GM19395 (cell line): ENCODE data around the gene PDZRN4.

Source experiments
- ATAC-seq: cut with Tn5 transposase; IDR thresholded peaks from one replicate; pipeline ENCODE4 v1.9.1; 2021; ENCODE audit warnings: mild to moderate bottlenecking, moderate library complexity; ENCODE audit not compliant: unreplicated experiment

PDZRN4 gene

GRCh38 chr12:41496009-41496408 is 307.9 kb downstream of the PDZRN4 start:
- no peak for ATAC-seq

- ATAC-seq = no peak
Measured at GRCh38 chr12:41497409-41497808, 309.3 kb downstream of the PDZRN4 start.

DNA sequence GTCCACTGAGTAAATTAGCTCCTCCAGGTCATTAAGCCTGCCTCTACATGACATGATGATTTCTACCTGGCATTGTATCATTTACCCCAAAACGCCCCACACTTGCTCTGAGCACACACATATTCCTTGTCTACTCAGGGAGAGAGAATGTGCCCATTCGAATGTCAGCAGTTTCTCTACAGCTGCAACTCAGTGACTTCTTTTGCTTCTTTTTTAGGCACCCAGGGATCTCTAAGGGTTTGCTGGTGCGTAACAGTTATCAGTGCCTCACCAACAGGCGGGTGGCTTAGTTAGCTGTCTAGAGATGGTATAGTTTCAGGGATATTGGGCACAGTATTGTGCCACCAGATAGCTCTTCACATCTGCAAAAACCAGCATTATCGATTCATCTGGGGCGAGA is 316.9 kb downstream of the PDZRN4 start:
- ATAC-seq = no peak

DNA sequence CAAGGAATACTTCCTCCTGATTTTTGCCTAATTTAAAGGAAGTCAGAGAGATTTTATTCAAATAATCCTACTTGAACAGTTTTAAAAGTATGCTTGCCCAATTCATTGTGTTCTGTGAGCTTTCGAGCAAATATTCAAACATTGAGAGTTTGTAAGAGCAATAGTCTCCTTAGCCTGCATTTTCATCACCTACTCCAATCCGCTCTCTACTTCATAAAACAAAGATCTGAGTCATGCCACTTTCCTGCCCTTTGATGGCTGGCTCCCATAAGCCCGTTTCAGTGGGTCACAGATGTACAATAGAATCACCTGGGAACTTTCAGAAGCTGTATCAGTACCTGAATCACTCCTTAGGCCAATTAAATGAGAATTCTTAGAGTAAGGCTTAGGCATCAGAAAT is 319.2 kb downstream of the PDZRN4 start:
- no peak for ATAC-seq

DNA sequence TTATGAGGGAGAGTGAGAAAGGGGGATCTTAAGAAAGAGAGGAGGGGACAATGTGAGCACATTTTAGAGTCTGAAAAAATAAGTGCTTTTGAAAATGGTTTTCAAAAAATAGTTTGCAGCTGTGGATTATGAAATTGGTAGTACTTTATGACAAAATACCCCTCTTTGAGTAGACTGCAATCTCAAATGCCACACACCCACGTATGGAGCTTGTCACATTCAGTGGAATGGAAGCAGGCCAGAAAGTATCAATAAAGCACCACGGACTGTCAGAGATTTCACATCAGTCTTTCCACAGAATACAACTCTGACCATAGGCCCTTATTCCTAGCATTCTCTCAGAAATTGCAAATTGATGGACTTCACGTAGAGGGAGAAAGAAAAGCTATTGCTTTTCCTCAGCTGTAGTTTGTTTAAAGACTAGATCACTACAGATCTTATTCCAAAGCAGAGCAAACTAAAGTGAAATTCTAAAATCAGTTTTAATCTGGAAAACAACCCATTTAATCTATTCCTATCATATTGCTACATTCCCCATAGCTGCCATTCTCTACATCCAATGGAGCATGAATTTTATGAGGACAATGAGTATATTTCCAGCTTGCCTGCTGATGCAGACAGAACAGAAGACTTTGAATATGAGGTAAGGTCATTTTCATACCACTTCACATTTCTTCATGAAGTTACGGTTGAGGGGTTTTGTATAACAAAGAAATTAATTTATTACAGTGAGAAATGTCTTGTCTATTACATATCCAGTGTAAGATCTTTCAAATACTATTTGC is 321.3 kb downstream of the PDZRN4 start:
- no peak for ATAC-seq

- no peak for ATAC-seq
Measured at GRCh38 chr12:41510470-41510869, 322.4 kb downstream of the PDZRN4 start.

DNA sequence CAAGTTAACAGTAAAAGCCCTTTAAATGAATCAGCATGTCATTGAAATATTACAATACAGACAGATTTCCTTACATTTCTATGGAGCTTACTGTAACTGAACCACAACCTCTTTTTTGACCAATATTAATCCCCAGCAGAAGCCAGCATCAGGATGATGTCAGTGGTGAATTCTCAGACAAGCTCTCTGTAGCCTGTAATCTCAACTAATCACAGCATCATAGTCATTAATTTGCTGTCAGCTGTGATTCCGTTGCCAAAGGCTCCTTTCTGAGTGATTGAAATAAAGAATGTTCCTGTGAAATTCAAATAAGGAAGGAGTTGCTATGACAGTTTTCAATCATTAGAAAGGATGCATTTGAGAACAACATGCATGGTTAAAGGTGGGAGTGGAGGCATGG is 323.1 kb downstream of the PDZRN4 start:
- no peak for ATAC-seq

GRCh38 chr12:41512497-41512896 is 324.4 kb downstream of the PDZRN4 start:
- ATAC-seq = no peak

DNA sequence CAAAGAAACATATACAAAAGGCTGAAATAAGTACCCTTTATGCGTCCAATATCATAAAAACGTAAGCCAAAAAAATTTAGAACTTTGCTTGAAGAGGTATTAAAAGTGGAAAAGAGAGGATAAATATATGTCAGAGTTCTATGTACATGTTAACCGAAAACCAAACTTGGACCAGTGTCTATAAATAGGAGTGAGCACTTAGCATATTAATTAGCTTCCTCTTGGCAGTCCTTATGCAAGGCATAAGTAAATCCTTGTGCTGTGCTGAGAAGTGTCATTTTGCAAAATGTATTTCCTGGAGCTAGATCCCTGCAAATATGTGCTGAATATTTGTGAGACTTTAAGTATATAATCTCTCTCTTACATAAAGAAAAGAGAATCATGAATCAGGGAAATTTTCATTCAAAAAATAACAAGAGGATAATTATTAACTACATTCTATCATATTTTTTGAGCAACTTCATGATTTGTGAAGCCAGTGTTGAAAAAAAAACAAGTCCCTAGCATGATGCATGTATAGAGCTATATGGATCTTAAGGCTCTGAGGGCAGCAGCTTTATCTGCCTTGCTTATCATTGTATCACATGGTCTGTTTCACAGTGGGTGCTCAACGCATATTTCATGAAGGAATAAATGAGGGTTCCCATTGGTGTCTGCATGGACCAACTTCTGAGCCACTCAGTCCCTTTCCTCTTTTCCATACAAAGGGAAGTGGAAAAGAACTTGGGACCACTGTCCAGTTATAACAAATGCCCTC is 326.1 kb downstream of the PDZRN4 start:
- no peak for ATAC-seq

GRCh38 chr12:41514907-41515306 is 326.8 kb downstream of the PDZRN4 start:
- ATAC-seq = no peak

DNA sequence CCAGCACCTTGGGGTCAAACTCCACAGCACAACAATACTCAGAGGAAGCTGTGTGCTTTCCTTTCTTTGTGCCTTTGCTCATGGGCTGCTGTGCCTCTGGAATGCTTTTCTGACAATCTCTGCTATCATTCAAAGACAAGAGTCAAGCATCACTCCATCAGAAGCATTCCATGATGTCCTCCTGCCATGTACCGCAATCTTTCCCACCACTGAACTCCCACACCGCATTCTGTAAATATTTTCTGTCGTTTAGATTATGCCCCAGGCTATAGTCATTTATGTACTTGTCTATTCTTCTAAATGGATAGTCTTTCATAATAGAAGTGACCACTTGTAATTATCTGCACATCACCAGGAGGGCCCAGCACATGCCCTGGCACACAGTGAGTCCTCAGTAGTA is 327.8 kb downstream of the PDZRN4 start:
- ATAC-seq = no peak

DNA sequence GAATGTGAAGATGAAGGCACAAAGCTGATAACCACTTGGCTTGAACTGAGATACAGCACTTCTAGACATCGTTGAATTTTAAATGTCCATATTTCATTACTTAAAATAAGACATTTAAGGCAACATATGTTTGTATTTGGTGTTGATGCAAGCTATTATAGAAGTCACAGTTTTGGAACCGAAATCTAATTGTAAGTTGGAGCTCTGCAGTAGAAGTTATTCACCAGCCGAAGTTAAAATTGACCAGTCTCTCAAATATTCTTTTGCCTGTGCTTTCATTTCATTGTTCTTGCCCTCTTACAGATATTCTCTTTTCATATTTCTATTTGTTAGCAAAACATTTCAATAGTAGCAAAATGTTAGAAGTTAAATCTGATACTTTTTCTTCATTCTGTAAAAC is 332.7 kb downstream of the PDZRN4 start:
- no peak for ATAC-seq

- ATAC-seq = peak; percentile 78
Measured at GRCh38 chr12:41521872-41522379, 333.8 kb downstream of the PDZRN4 start.

- no peak for ATAC-seq
Measured at GRCh38 chr12:41527062-41527461, 338.9 kb downstream of the PDZRN4 start.

DNA sequence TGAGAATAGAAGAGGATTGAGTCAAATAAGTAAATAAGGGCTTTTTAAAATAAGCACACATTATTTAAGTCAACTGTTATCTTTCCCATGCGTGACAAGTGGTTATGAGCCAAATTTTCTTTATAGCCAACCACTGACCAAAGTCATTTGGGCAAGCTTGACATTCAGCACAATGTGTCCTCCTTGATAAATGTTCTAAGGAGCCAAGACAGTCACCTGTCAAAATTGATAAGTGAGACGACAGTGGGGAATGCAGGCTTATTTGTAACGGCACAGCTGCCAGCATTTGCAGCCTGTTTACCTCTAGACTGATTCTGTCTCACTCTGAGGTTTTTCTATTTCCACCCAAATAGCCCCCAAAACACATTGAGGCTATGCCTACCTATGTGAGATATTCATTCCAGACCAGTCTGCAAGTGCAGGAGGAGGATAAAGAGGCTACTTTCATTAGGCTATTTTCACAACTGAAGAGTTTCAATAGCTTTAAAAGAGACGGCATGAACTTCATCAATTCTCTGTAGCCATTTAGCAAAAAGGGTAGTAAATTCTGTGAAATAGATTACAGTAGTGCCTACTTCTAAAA is 339.5 kb downstream of the PDZRN4 start:
- ATAC-seq = no peak

DNA sequence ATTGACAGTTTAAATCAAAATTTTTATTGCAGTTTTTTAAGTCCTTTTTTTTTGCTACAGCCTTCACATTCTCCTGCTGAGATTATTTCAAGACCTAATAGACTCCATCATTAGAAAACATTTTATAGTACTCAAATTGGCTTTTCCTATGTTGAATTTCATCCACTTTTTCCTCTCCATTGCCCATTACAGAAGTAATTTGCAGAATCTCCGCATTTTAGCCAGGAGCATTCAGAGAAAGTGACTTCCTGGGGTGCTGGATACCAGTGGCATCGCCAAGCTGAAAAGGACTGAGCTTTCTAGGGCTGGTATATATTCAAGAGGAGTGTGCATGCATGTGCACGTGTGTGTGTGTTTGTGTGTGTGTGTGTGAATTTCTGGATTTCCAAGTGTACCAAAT is 340.8 kb downstream of the PDZRN4 start:
- no peak for ATAC-seq

DNA sequence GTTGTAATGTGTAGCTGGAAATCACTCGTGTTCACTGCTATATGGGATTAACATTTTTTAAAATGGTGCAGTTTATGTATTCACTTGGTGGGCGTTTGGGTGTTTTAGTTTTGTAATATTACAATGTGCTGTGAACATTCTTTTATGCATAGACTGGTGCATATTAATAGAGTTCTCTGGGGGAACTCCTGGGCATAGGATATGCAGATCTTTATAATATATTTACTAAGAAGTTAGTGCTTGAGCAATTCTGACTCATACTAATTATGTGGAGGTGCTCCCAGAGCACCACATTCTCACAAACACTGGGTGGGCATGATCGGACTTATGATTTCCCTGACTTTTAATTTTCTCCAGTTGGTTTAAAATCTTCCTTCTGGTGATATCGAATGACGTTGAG is 342.3 kb downstream of the PDZRN4 start:
- ATAC-seq = no peak

GRCh38 chr12:41531147-41531829 is 343.2 kb downstream of the PDZRN4 start:
- ATAC-seq = no peak

- no peak for ATAC-seq
Measured at GRCh38 chr12:41532072-41532471, 344.0 kb downstream of the PDZRN4 start.

DNA sequence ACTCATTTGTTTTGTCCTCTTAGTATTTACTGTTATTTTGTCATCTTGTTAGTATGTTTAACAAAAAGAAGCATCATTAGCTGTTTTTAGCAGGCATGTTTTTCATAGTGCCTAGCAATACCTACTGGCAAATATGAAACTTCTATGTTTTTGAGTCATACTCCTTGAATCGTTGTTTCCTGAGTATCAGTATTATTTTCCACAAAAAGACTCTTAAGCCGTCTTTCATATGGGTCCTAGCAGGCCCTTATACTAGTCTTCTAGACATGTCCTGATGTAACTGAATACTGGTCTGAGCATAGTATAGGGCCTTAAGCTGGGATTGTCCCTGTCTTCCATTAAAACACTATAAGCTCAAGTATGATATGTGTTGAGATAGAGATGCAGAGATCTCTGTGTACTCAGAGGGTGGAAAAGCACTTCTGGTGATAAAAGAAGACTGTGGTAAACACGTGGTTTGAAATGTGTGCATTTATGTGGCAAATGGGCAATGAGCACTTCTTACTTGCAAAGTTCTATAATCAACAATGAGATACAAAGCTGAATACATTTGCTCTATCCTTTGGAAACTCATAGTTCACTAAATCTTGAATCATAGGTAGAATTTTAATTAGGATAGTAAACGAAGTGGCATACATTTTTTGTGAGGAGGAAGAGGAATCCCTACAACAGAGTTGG is 348.8 kb downstream of the PDZRN4 start:
- no peak for ATAC-seq

GRCh38 chr12:41537522-41537921 is 349.4 kb downstream of the PDZRN4 start:
- ATAC-seq = no peak
